Activated CD4-positive, alpha-beta T cell treated with anti-CD3 and anti-CD28 coated beads, Interleukin-2, amount 10 ng/mL, durations not matched to agents 7 days and 5 days (primary cell): ENCODE results near the gene BRD1. TPM values are rescaled to one million over a fixed set of nuclear protein-coding genes. Genes with fewer than 3 reads are reported as not detected.
"Not testable (repeated sequence)": the region's sequence is repeated elsewhere in the genome, so short reads cannot be mapped to it uniquely, and the experiment has no call there.

Experiments used
- CTCF ChIA-PET: fragments of 350-600 bp; sonication (Branson Sonifier 250); formaldehyde crosslinking; loops from one replicate; lab custom pipeline; 2021; ENCODE audit warnings: antibody characterized with exemption; lab: Charles Lee
- POLR2A ChIA-PET: fragments of 350-600 bp; sonication (Branson Sonifier 250); formaldehyde crosslinking; loops from one replicate; lab custom pipeline; 2021; ENCODE audit warnings: antibody characterized with exemption; lab: Charles Lee
- DNase-seq: peaks from one replicate; pipeline ENCODE4 v3.0.0-alpha.2; 2020
- H3K27ac Mint-ChIP-seq: one replicate; pipeline ENCODE4 v1.8.0; 2021; ENCODE audit warnings: mild to moderate bottlenecking, moderate library complexity, mixed read lengths
- H3K27me3 Mint-ChIP-seq: one replicate; pipeline ENCODE4 v1.8.0; 2021; ENCODE audit warnings: mixed read lengths
- H3K36me3 Mint-ChIP-seq: one replicate; pipeline ENCODE4 v1.8.0; 2021; ENCODE audit warnings: low read depth, mixed read lengths
- H3K4me1 Mint-ChIP-seq: one replicate; pipeline ENCODE4 v1.8.0; 2021; ENCODE audit warnings: mixed read lengths
- H3K4me3 Mint-ChIP-seq: one replicate; pipeline ENCODE4 v1.8.0; 2021; ENCODE audit warnings: mild to moderate bottlenecking, moderate library complexity, mixed read lengths
- H3K9me3 Mint-ChIP-seq: one replicate; pipeline ENCODE4 v1.8.0; 2021; ENCODE audit warnings: mixed read lengths
- total RNA-seq, 2 experiments: library from RNA; stranded (reverse); gene quantifications; one replicate each; pipeline ENCODE4 v1.2.3, GENCODE V29; 2021

Gene BRD1
- total RNA-seq, 2 experiments from 2014 or later: 46.9 to 49.2 TPM

DNA sequence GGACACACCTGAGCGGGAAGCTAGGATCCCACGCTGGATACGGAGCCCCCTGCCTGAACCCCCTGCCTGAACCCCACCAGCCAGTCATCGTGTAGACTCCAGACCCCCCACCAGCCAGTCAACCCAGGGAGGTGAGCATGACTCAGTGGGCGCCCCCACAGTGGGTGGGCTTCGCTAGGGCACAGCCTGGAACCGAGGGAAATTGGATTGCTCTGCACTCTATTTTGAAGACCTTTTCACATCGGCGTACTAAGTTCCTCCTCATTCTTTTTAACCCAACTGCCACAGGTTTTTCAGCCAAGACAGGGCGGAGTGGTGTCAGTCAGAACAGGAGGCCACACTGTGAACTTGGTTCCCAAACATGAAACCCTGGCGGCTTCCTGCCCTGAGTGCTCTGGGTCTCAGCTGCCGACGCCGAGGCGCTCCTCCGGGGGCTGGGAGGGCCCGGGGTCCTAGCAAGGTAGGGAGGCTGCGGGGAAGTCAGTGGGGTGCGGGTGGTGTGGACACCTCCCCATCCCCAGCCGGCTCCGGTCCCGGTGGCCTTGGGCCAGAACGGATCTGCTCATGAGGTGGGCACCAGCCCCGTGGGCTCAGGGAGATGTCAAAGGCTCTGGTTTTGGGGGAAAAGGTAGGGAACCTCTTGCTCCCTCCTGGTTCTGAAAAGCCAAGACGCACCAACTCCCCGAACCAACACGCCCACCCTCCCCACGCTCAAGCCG is 57.0 kb downstream of the BRD1 start:
- ChIA-PET CTCF (no interaction called here), POLR2A (no interaction called here)
- peaks cover 7% of the 10 kb centered on the region for H3K9me3 Mint-ChIP-seq
- peaks cover 1% of the 10 kb centered on the region for H3K27me3 Mint-ChIP-seq
- peaks cover 12% of the 10 kb centered on the region for H3K36me3 Mint-ChIP-seq
- DNase-seq: peak; percentile 27
- peak overlapping the region; percentile 46 for H3K27ac Mint-ChIP-seq
- peaks cover 9% of the 10 kb centered on the region for H3K4me1 Mint-ChIP-seq
- H3K4me3 Mint-ChIP-seq: no peak overlapping the region

DNA sequence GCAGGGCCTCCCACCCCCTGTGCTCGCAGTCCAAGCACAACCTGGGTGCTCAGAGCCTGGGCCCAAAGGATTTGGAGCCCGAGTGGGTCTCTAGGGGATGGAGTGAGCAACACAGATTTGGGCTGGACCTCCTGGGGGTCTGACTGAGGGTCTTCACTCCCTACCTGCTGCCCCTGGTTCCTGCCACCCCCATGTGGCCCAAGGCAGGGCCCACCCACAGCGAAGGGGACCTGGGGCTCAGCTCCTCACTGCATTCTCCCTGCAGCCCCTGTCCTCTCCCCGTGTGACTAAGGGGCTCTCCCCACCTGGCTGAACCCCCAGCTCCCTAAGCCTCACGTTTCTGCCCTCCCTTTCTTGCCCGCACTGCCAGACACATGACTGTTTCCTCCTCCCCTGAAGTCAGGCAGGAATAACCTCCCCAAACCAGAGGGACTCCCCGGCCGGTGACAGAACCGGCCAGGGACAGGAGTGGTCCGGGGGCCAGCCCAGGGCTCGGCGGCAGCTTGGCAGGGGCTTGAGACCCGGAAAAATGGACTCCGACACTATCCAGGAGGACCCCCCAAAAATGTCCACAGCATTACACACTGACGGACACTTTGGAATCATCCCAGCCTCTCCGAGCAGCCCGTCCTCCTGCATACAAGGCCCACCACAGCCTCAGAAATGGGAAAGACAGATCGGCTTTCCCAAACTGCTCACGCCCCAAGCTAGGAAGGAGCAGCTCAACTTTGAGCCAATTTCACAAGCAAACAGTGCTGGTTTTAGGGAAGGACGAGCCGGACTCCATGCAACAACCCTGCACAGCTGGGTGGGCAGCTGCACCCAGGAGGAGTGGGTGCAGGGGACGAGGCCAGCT is 57.8 kb downstream of the BRD1 start:
- CTCF ChIA-PET: no interaction called here
- no peak overlapping the region for H3K4me3 Mint-ChIP-seq
- no peak overlapping the region for H3K27ac Mint-ChIP-seq
- H3K9me3 Mint-ChIP-seq: peaks cover 7% of the 10 kb centered on the region
- peaks cover 1% of the 10 kb centered on the region for H3K27me3 Mint-ChIP-seq
- H3K4me1 Mint-ChIP-seq: peaks cover 9% of the 10 kb centered on the region
- peaks cover 12% of the 10 kb centered on the region for H3K36me3 Mint-ChIP-seq
- no peak for DNase-seq
- POLR2A ChIA-PET: no interaction called here

DNA sequence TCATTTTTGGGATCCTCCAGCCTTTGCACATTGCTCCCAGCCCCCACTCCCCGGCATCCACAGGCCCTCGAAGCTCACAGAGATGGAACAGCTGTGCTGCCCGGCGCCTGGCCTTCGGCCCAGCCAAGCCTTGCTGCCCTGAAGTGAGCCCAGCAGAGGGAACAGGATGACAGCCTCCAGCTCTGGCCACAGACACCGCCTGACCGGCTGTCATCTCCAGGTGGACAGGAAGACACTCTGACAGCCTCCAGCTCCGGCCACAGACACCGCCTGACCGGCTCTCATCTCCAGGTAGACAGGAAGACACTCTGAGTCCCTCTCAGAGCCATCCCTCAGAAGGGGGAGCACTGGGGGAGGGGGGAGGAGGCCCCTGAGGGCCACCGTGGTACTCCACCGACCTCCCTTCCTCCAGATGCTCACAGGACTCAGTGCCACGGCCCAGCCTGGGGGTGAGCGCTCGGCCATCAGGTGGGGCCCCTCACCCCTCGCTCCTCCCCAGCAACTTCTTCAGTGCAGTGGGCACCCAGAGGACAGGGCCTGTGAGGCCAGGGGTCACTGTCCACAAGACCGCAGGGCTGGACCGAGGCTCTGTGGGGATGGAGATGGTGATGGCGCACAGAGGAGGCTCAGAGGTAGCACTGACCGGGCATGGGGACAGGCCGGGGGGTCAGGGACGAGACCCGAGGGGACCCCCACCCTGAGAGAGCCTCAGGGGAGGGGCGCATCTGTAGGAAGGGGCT is 58.6 kb downstream of the BRD1 start:
- H3K4me1 Mint-ChIP-seq: peaks cover 9% of the 10 kb centered on the region
- no peak overlapping the region for H3K27ac Mint-ChIP-seq
- peaks cover 1% of the 10 kb centered on the region for H3K27me3 Mint-ChIP-seq
- DNase-seq: no peak
- CTCF ChIA-PET: interaction anchor here (0.7 kb wide), 1 partner anchor 69 kb away, joined by 3 read pairs; no protein-coding TSS in a partner anchor
- POLR2A ChIA-PET: no interaction called here
- peaks cover 7% of the 10 kb centered on the region for H3K9me3 Mint-ChIP-seq
- H3K36me3 Mint-ChIP-seq: peaks cover 10% of the 10 kb centered on the region
- H3K4me3 Mint-ChIP-seq: no peak overlapping the region

DNA sequence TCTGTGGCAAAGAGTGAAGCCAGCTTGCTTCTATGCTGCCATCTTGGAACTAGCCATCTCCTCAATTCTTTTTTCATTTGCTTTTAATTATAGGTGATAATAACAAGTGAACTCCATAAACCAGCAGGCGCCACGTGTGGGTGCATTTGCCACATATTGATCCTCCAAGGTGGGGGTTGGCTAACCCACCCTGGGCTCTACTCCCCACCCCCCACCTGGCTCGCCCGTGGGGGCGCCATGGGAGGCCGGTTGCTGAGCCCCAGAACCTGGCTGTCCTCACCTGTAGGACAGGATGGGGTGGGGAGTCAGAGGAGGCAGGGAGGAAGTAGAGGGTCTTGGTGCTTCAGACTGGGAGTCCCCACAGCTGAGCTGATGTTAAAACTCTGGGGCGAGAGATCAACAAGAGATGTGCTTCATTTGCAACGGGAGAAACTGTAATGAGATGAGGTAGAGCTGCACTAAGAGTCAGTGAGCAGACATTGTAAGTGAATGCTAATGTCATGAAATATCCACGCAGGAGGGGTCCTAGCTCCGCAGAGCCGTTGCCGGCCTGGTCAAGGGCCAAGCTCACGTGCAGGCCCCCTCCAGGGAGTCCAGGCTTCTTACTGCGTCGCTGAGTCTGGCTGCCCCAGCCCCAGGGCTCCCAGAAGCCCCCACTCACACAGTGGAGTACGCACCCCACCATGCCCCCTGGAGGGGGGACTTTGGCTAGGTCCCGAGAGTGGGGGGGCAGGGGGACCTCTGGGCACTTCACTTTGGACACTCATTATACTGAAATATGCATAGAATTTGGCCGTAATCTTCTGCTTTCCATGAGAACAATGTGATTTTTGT is 59.4 kb downstream of the BRD1 start:
- CTCF ChIA-PET: interaction anchor here (0.6 to 2.3 kb wide), 4 partner anchors 15 to 262 kb away, joined by 3 to 14 read pairs (median 6); no protein-coding TSS in a partner anchor
- peaks cover 4% of the 10 kb centered on the region for H3K4me1 Mint-ChIP-seq
- no peak for DNase-seq
- H3K27ac Mint-ChIP-seq: no peak overlapping the region
- H3K27me3 Mint-ChIP-seq: peaks cover 1% of the 10 kb centered on the region
- POLR2A ChIA-PET: interaction anchor here (0.6 kb wide), 1 partner anchor 362 kb away, joined by 3 read pairs; no protein-coding TSS in a partner anchor
- no peak overlapping the region for H3K4me3 Mint-ChIP-seq
- H3K9me3 Mint-ChIP-seq: peaks cover 7% of the 10 kb centered on the region
- H3K36me3 Mint-ChIP-seq: peaks cover 2% of the 10 kb centered on the region

DNA sequence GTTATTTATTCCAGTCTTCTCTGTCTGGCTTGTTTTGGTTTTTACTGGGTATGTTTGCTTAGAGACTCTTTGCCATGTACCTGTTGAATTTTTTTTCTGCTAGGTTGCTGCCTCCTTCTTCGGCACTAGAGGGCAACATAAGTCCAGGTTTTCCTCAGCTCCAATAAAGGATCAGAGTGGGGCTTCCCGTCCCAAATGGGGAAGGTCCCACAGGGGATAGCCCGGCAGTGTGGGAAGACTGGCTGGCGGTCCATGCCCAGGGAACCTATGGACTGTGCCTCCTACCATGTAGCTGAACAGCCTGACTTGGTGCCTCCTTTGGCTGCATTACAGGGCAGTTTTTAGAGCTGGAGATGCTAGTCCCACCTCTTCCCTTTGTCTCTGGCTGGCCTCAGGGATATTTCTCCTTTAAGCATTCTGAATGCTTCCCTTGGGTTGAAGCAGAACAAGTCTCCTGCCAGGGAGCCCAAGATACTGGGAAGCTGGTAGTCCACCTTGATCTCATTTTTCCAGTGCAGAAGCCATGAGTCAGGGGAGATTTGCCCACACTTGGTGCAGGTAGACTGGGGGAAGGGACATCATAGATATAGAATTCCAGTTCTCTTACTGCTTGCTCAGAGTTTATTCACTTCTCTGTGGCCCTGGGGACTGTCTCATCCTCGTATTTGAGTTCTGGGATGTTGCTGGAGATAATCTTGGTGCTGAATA is 60.2 kb downstream of the BRD1 start:
- DNase-seq: peak; percentile 47
- peaks cover 1% of the 10 kb centered on the region for H3K27me3 Mint-ChIP-seq
- no peak overlapping the region for H3K27ac Mint-ChIP-seq
- H3K4me3 Mint-ChIP-seq: no peak overlapping the region
- H3K36me3 Mint-ChIP-seq: peaks cover 2% of the 10 kb centered on the region
- peaks cover 7% of the 10 kb centered on the region for H3K9me3 Mint-ChIP-seq
- peaks cover 4% of the 10 kb centered on the region for H3K4me1 Mint-ChIP-seq
- ChIA-PET CTCF (interaction anchor here (0.6 to 2.3 kb wide), 5 partner anchors 16 to 263 kb away, joined by 3 to 14 read pairs (median 4); no protein-coding TSS in a partner anchor), POLR2A (interaction anchor here (0.6 kb wide), 1 partner anchor 363 kb away, joined by 3 read pairs; no protein-coding TSS in a partner anchor)

DNA sequence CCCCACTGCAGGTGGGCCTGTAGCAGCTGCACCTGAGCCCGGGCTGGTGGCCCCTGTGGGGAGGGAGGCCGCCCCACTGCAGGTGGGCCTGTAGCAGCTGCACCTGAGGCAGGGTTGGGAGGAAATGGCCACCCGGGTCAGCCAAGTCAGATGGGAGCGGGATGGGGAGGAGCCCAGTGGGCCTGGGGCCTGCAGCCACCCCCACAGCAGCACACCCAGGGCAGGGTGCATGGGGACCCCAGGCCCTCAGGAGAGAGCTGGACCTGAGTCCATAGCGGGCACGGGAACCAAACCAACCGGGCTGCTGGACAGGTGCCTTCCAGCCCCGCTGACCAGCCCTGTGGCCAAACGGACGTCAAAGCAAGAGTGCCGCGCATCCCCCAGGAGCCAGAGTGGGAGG is 61.7 kb downstream of the BRD1 start:
- CTCF ChIA-PET: no interaction called here
- POLR2A ChIA-PET: no interaction called here
- Mint-ChIP-seq H3K36me3 (peaks cover 2% of the 10 kb centered on the region), H3K9me3 (peaks cover 7% of the 10 kb centered on the region), H3K27me3 (peaks cover 1% of the 10 kb centered on the region), H3K27ac (no peak overlapping the region), H3K4me3 (no peak overlapping the region), H3K4me1 (peaks cover 14% of the 10 kb centered on the region)
- DNase-seq: no peak

DNA sequence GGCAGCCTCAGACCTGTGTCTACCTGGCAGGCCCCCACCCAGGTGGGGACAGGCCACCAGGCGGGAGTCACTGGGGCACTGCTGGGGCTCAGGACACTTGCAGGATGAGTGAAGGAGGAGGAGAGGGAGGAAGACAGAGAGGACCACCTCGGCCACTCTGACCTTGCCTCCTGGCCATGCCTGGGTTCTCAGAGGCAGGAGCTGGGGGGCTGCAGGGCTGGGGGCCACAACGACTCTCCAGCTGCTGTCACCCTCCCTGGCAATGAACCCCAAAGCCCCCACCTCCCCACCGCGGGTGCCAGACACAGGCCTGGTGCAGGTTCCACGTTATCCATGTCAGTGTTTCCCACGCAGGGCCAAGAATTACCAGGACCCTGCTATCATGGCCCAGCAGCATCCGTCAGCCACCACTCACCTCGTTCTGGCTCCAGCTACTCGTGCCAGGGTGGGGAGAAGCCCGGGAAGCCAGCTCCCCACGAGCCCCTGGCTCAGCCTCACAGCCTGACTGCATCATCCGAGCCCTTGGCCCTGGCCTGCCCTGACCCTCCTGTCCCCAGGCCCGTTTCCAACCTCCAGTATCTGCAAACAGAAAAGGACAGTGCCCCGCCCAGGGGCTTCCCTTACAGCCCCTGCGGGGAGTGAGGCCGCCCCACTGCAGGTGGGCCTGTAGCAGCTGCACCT is 62.4 kb downstream of the BRD1 start:
- CTCF ChIA-PET: no interaction called here
- Mint-ChIP-seq H3K4me1 (peaks cover 17% of the 10 kb centered on the region), H3K36me3 (peaks cover 2% of the 10 kb centered on the region), H3K9me3 (peaks cover 7% of the 10 kb centered on the region), H3K4me3 (no peak overlapping the region), H3K27me3 (peaks cover 1% of the 10 kb centered on the region), H3K27ac (no peak overlapping the region)
- DNase-seq: peak; percentile 5
- POLR2A ChIA-PET: no interaction called here

DNA sequence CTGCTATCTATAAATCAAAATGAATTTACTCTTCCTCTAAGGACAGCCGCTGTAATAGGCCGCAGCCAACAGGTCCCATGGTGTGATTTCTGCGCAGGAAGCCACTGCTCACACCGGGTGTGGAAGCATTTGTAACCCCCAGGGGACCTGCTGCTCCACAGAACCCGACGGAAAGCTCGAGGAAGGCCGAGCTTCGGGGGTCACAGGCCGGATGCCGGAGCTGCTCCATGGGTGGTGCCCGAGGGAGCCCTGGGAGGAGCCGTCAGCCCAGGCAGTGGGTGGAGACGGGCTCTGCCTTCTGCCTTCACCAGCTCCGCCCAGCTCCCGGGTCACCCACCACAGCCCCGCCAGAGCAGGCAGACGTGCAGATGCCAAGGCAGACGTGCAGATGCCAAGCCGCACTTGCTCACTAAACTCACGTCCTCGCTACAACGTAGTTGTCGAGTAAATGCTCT is 63.5 kb downstream of the BRD1 start:
- Mint-ChIP-seq H3K36me3 (peaks cover 2% of the 10 kb centered on the region), H3K4me1 (peaks cover 20% of the 10 kb centered on the region), H3K4me3 (no peak overlapping the region), H3K9me3 (peaks cover 7% of the 10 kb centered on the region), H3K27ac (no peak overlapping the region), H3K27me3 (peaks cover 1% of the 10 kb centered on the region)
- POLR2A ChIA-PET: no interaction called here
- CTCF ChIA-PET: no interaction called here
- peak; percentile 4 for DNase-seq

DNA sequence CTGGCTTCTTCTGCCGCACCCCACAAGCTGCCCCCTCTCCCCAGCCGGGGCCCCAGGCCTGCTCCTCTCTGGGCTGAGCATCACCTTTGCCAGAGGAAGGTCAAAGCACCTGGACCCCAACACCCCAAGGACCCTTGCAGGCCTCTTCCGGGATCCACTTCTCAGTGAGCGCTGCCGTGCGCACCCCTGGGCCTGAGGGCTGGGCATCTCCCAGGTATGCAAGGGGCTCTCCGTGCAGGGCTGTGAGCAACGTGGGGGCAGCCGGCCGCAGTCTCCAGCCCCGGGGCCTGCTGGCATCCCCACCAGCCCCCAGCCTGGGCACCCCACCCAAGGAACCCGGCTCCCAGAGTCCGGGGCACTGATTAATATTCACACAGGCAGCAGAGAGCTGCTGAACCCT is 64.0 kb downstream of the BRD1 start:
- ChIA-PET CTCF (no interaction called here), POLR2A (no interaction called here)
- Mint-ChIP-seq H3K36me3 (peaks cover 2% of the 10 kb centered on the region), H3K4me3 (no peak overlapping the region), H3K27me3 (peaks cover 1% of the 10 kb centered on the region), H3K9me3 (peaks cover 7% of the 10 kb centered on the region), H3K27ac (no peak overlapping the region), H3K4me1 (peaks cover 20% of the 10 kb centered on the region)
- DNase-seq: no peak

DNA sequence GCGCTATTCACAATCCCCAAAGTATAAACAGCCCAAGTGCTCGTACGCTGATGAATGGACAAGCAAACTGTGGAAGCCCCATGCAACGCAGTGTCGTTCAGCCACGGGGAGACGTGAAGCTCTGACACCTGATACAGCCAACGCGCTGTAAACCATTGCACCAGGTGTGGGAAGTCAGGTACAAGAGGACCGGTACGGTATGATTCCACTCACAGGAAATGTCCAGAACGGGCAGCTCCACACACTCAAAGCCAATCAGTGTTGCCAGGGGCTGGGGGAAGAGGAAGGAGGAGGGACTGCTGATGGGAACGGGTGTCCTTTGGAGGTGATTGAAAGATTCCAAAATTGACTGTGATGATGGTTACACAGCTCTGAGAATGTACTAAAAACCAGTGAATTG is 64.5 kb downstream of the BRD1 start:
- POLR2A ChIA-PET: no interaction called here
- no peak overlapping the region for H3K27ac Mint-ChIP-seq
- peaks cover 1% of the 10 kb centered on the region for H3K27me3 Mint-ChIP-seq
- H3K36me3 Mint-ChIP-seq: peaks cover 2% of the 10 kb centered on the region
- CTCF ChIA-PET: no interaction called here
- peaks cover 20% of the 10 kb centered on the region for H3K4me1 Mint-ChIP-seq
- DNase-seq: no peak
- H3K9me3 Mint-ChIP-seq: peaks cover 7% of the 10 kb centered on the region
- no peak overlapping the region for H3K4me3 Mint-ChIP-seq

DNA sequence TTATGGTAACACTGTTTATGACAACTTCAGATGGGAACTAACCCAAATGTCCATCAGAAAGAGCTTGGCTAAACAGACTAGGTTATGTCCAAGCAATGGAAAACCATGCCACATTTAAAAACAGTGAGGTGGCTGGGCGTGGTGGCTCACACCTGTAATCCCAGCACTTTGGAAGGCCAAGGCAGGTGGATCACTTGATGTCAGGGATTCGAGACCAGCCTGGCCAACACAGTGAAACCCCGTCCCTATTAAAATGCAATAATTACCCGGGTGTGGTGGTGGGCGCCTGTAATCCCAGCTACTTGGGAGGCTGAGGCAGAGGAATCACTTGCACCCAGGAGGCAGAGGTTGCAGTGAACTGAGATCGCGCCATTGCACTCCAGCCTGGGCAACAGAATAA is 65.1 kb downstream of the BRD1 start:
- H3K27me3 Mint-ChIP-seq, H3K27ac Mint-ChIP-seq, CTCF ChIA-PET, H3K9me3 Mint-ChIP-seq, POLR2A ChIA-PET, H3K36me3 Mint-ChIP-seq, H3K4me3 Mint-ChIP-seq, DNase-seq: not testable (repeated sequence)
- peaks cover 20% of the 10 kb centered on the region for H3K4me1 Mint-ChIP-seq
